ENCODE results near the gene FGF11.
"Not testable (repeated sequence)": the region's sequence is repeated elsewhere in the genome, so short reads cannot be mapped to it uniquely, and the experiment has no call there.

Gene FGF11

GRCh38 chr17:7471729-7472128 lies 32.4 kb downstream of the FGF11 start:
- TF ChIP-seq GABPA (IDR thresholded peaks at IDR 0.05; ENCODE audit: low read depth) (no peak), SPI1 (IDR thresholded peaks at IDR 0.05; ENCODE audit: borderline replicate concordance, low read depth) (no peak), CTCF (IDR thresholded peaks at IDR 0.05; ENCODE audit: insufficient read depth, low read length) (no peak), REST (IDR thresholded peaks at IDR 0.05; ENCODE audit: insufficient replicate concordance, low read depth) (no peak), POLR2AphosphoS5 (IDR thresholded peaks at IDR 0.05; ENCODE audit: low read depth) (no peak)
- no peak for DNase-seq (ENCODE audit: low read depth in 1 of 2, low spot score in 1 of 2)
- H3K27ac ChIP-seq (replicated peaks) = no peak overlapping the region
- H3K4me3 ChIP-seq (replicated peaks; ENCODE audit: insufficient read depth, low read length) = no peak overlapping the region
- no peaks in the 10 kb centered on the region for H3K27me3 ChIP-seq (ENCODE audit: insufficient read depth, poor library complexity, severe bottlenecking)

GRCh38 chr17:7474767-7475166 lies 35.5 kb downstream of the FGF11 start:
- not testable (repeated sequence) for H3K27ac ChIP-seq (replicated peaks); H3K4me3 ChIP-seq (replicated peaks; ENCODE audit: insufficient read depth, low read length); H3K27me3 ChIP-seq (ENCODE audit: insufficient read depth, poor library complexity, severe bottlenecking); DNase-seq (ENCODE audit: low read depth in 1 of 2, low spot score in 1 of 2)

- DNase-seq (ENCODE audit: low read depth in 1 of 2, low spot score in 1 of 2) = no peak
- TF ChIP-seq REST (IDR thresholded peaks at IDR 0.05; ENCODE audit: insufficient replicate concordance, low read depth) (no peak), POLR2AphosphoS5 (IDR thresholded peaks at IDR 0.05; ENCODE audit: low read depth) (no peak), CTCF (IDR thresholded peaks at IDR 0.05; ENCODE audit: insufficient read depth, low read length) (no peak), GABPA (IDR thresholded peaks at IDR 0.05; ENCODE audit: low read depth) (no peak), SPI1 (IDR thresholded peaks at IDR 0.05; ENCODE audit: borderline replicate concordance, low read depth) (no peak)
- no peaks in the 10 kb centered on the region for H3K27me3 ChIP-seq (ENCODE audit: insufficient read depth, poor library complexity, severe bottlenecking)
- no peak overlapping the region for H3K27ac ChIP-seq (replicated peaks)
- H3K4me3 ChIP-seq (replicated peaks; ENCODE audit: insufficient read depth, low read length) = no peak overlapping the region
Measured at GRCh38 chr17:7475764-7476422, 36.6 kb downstream of the FGF11 start.

- no peaks in the 10 kb centered on the region for H3K27me3 ChIP-seq (ENCODE audit: insufficient read depth, poor library complexity, severe bottlenecking)
- no peak overlapping the region for H3K4me3 ChIP-seq (replicated peaks; ENCODE audit: insufficient read depth, low read length)
- TF ChIP-seq POLR2AphosphoS5 (IDR thresholded peaks at IDR 0.05; ENCODE audit: low read depth) = no peak
- no peak for TF ChIP-seq SPI1 (IDR thresholded peaks at IDR 0.05; ENCODE audit: borderline replicate concordance, low read depth)
- TF ChIP-seq CTCF (IDR thresholded peaks at IDR 0.05; ENCODE audit: insufficient read depth, low read length) = no peak
- DNase-seq (ENCODE audit: low read depth in 1 of 2, low spot score in 1 of 2) = no peak
- H3K27ac ChIP-seq (replicated peaks) = no peak overlapping the region
Measured at GRCh38 chr17:7476494-7476893, 37.2 kb downstream of the FGF11 start.

All from HL-60 (cell line).